Mesodermal cell (in vitro differentiated cells): ENCODE results near the gene MARVELD2.
"Not testable (repeated sequence)": the region's sequence is repeated elsewhere in the genome, so short reads cannot be mapped to it uniquely, and the experiment has no call there.

Source experiments
- H3K27ac ChIP-seq: 2 replicates; pipeline ENCODE4 v1.7.0; 2013; ENCODE audit warnings: mild to moderate bottlenecking, low read depth, low read length, moderate library complexity; ENCODE audit not compliant: severe bottlenecking
- H3K36me3 ChIP-seq: 2 replicates; pipeline ENCODE4 v1.7.1; 2013; ENCODE audit warnings: mild to moderate bottlenecking, low read length, moderate library complexity; ENCODE audit not compliant: control insufficient read depth, insufficient read depth
- H3K4me1 ChIP-seq: one replicate; pipeline ENCODE4 v1.7.1; 2013; ENCODE audit warnings: mild to moderate bottlenecking, low read length; ENCODE audit not compliant: insufficient read depth, control insufficient read depth, poor library complexity, severe bottlenecking
- H3K4me3 ChIP-seq: 2 replicates; pipeline ENCODE4 v1.7.0; 2013; ENCODE audit warnings: low read length, control low read depth, mild to moderate bottlenecking; ENCODE audit not compliant: insufficient read depth, poor library complexity, severe bottlenecking; ENCODE audit errors: extremely low read depth
- H3K9me3 ChIP-seq: 2 replicates; pipeline ENCODE4 v1.7.1; 2013; ENCODE audit warnings: mild to moderate bottlenecking, low read length, moderate library complexity; ENCODE audit not compliant: control insufficient read depth
- WGBS, 2 experiments: methylation state at CpG; one replicate each; pipeline ENCODE4 v1.1.5; 2013; ENCODE audit warnings: missing lambda C conversion rate in 2 of 2; ENCODE audit not compliant: insufficient coverage in 2 of 2; 5-methylcytosine and 5-hydroxymethylcytosine counted together

MARVELD2 gene

GRCh38 chr5:69472535-69473143 is 57.7 kb downstream of the MARVELD2 start:
- not testable (repeated sequence) for H3K4me3 ChIP-seq, H3K36me3 ChIP-seq, H3K4me1 ChIP-seq, H3K9me3 ChIP-seq, H3K27ac ChIP-seq
- 97 to 99% methylated on average over 10 to 12 of the region's 16 CpGs for WGBS, 2 experiments

- Histone ChIP-seq H3K36me3 (no peaks in the 10 kb centered on the region), H3K4me3 (no peak overlapping the region), H3K4me1 (no peaks in the 10 kb centered on the region), H3K9me3 (no peaks in the 10 kb centered on the region), H3K27ac (no peak overlapping the region)
- no CpG with 5 or more reads among the region's 1 CpG for WGBS, 2 experiments
Measured at GRCh38 chr5:69477170-69477569, 62.3 kb downstream of the MARVELD2 start.

GRCh38 chr5:69478296-69478695 is 63.4 kb downstream of the MARVELD2 start:
- not testable (repeated sequence) for H3K9me3 ChIP-seq, H3K4me3 ChIP-seq, H3K27ac ChIP-seq, H3K36me3 ChIP-seq, H3K4me1 ChIP-seq
- 73 to 92% methylated on average over 2 to 6 of the region's 7 CpGs for whole genome bisulfite sequencing, 2 experiments

- peaks cover 4% of the 10 kb centered on the region for H3K4me1 ChIP-seq
- H3K9me3 ChIP-seq, result no peaks in the 10 kb centered on the region
- no peaks in the 10 kb centered on the region for H3K36me3 ChIP-seq
- WGBS, 2 experiments, result 86 to 89% methylated on average over 3 of the region's 7 CpGs
- H3K4me3 ChIP-seq, result no peak overlapping the region
- H3K27ac ChIP-seq, result no peak overlapping the region
Measured at GRCh38 chr5:69484891-69485290, 70.0 kb downstream of the MARVELD2 start.

- H3K9me3 ChIP-seq, result no peaks in the 10 kb centered on the region
- peaks cover 4% of the 10 kb centered on the region for H3K4me1 ChIP-seq
- 100% methylated on average over 1 of the region's 1 CpG for WGBS, 2 experiments
- no peak overlapping the region for H3K27ac ChIP-seq
- no peaks in the 10 kb centered on the region for H3K36me3 ChIP-seq
- H3K4me3 ChIP-seq, result no peak overlapping the region
Measured at GRCh38 chr5:69485471-69485870, 70.6 kb downstream of the MARVELD2 start.

- no peak overlapping the region for H3K27ac ChIP-seq
- 100% methylated on average over 1 of the region's 4 CpGs for WGBS, 2 experiments
- H3K4me3 ChIP-seq, result no peak overlapping the region
Measured at GRCh38 chr5:69489246-69489645, 74.3 kb downstream of the MARVELD2 start.

GRCh38 chr5:69491027-69491426 is 76.1 kb downstream of the MARVELD2 start:
- Histone ChIP-seq H3K27ac (no peak overlapping the region), H3K4me3 (no peak overlapping the region), H3K4me1 (peaks cover 4% of the 10 kb centered on the region), H3K9me3 (no peaks in the 10 kb centered on the region), H3K36me3 (no peaks in the 10 kb centered on the region)
- WGBS, 2 experiments, result no CpG with 5 or more reads among the region's 2 CpGs

More at GRCh38 chr5:69489246-69489645, 74.3 kb downstream of the MARVELD2 start:
- Histone ChIP-seq H3K36me3 (no peaks in the 10 kb centered on the region), H3K9me3 (no peaks in the 10 kb centered on the region), H3K4me1 (peaks cover 5% of the 10 kb centered on the region)

- WGBS, 2 experiments, result 8 to 18% methylated on average over 10 to 11 of the region's 17 CpGs
- H3K4me3 ChIP-seq, result peak overlapping the region; percentile 68
- peaks cover 6% of the 10 kb centered on the region for H3K4me1 ChIP-seq
- H3K27ac ChIP-seq, result no peak overlapping the region
- no peaks in the 10 kb centered on the region for H3K9me3 ChIP-seq
- H3K36me3 ChIP-seq, result no peaks in the 10 kb centered on the region
Measured at GRCh38 chr5:69491838-69492390, 77.0 kb downstream of the MARVELD2 start.

GRCh38 chr5:69492391-69492922 is 77.5 kb downstream of the MARVELD2 start, which contains the start of gene OCLN:
OCLN (plus strand) TSS chr5:69492790; CDS start chr5:69504245, 11,455 bp downstream.
- Histone ChIP-seq H3K36me3 (no peaks in the 10 kb centered on the region), H3K4me1 (peaks cover 8% of the 10 kb centered on the region), H3K9me3 (no peaks in the 10 kb centered on the region), H3K4me3 (peak within 1 kb of the TSS; percentile 68), H3K27ac (no peak within 1 kb of the TSS)
- 0 to 1% methylated on average over 34 to 36 of the region's 56 CpGs for WGBS, 2 experiments

GRCh38 chr5:69492923-69493395 is 78.0 kb downstream of the MARVELD2 start:
- 0 to 1% methylated on average over 32 to 41 of the region's 42 CpGs for WGBS, 2 experiments
- no peak overlapping the region for H3K27ac ChIP-seq

More at GRCh38 chr5:69492923-69493395, 78.0 kb downstream of the MARVELD2 start:
- H3K4me1 ChIP-seq, result peaks cover 8% of the 10 kb centered on the region
- peak overlapping the region; percentile 68 for H3K4me3 ChIP-seq
- H3K9me3 ChIP-seq, result no peaks in the 10 kb centered on the region
- no peaks in the 10 kb centered on the region for H3K36me3 ChIP-seq
